H1 (cell line): ENCODE data around the gene PRKCZ. TPM values are rescaled to one million over a fixed set of nuclear protein-coding genes. Genes with fewer than 3 reads are reported as not detected.
A peak's percentile ranks its signal among the peaks of the same experiment; 100 is the strongest.

Source experiments
- GABPA ChIP-seq: IDR thresholded peaks from 2 replicates; pipeline ENCODE4 v1.6.1; 2011; ENCODE audit warnings: mild to moderate bottlenecking, low read length, moderate library complexity, borderline replicate concordance; ENCODE audit not compliant: insufficient read depth
- HDAC2 ChIP-seq, 2 experiments: fragments of 300-600 bp in 1 of 2; sonication (generic) in 1 of 2; IDR thresholded peaks; 2 replicates each; pipeline ENCODE4 v1.6.1; 2011 to 2012; ENCODE audit warnings: low read depth in 2 of 2, low read length in 2 of 2, mild to moderate bottlenecking in 2 of 2, moderate library complexity in 2 of 2, borderline replicate concordance in 1 of 2, inconsistent platforms in 1 of 2
- KDM4A ChIP-seq: IDR thresholded peaks from one replicate; pipeline ENCODE4 v1.7.1; 2012; ENCODE audit warnings: low read depth, mild to moderate bottlenecking, moderate library complexity, low read length, inconsistent platforms; ENCODE audit not compliant: severe bottlenecking
- POLR2A ChIP-seq, 2 experiments: IDR thresholded peaks; 1 replicate in 1 of 2; 2 replicates in 1 of 2; pipeline ENCODE4 v1.6.1; 2011; ENCODE audit warnings: low read depth in 2 of 2, low read length in 2 of 2, mild to moderate bottlenecking in 2 of 2; ENCODE audit errors: control extremely low read depth in 1 of 2
- POLR2AphosphoS5 ChIP-seq: IDR thresholded peaks from 2 replicates; pipeline ENCODE4 v1.6.1; 2011; ENCODE audit warnings: low read depth, low read length
- RBBP5 ChIP-seq: IDR thresholded peaks from 2 replicates; pipeline ENCODE4 v1.7.1; 2012; ENCODE audit warnings: low read depth, mild to moderate bottlenecking, inconsistent platforms, low read length, moderate library complexity, borderline replicate concordance
- RFX5 ChIP-seq: IDR thresholded peaks from 2 replicates; pipeline ENCODE4 v1.6.1; 2011; ENCODE audit warnings: low read depth, low read length, improper control_type of control experiment, borderline replicate concordance
- SAP30 ChIP-seq: fragments of 300-600 bp; sonication (generic); IDR thresholded peaks from 2 replicates; pipeline ENCODE4 v1.7.1; 2012; ENCODE audit warnings: low read length, moderate library complexity, mild to moderate bottlenecking, inconsistent platforms; ENCODE audit not compliant: insufficient read depth, insufficient replicate concordance
- SIX5 ChIP-seq: IDR thresholded peaks from 2 replicates; pipeline ENCODE4 v1.6.1; 2011; ENCODE audit warnings: mild to moderate bottlenecking, low read depth, low read length
- SP2 ChIP-seq: IDR thresholded peaks from 2 replicates; pipeline ENCODE4 v1.6.1; 2012; ENCODE audit warnings: mild to moderate bottlenecking, low read length, inconsistent platforms
- TCF12 ChIP-seq: IDR thresholded peaks from 2 replicates; pipeline ENCODE4 v1.6.1; 2011; ENCODE audit warnings: low read depth, mild to moderate bottlenecking, low read length
- YY1 ChIP-seq: IDR thresholded peaks from 2 replicates; pipeline ENCODE4 v1.6.1; 2011; ENCODE audit warnings: low read depth, mild to moderate bottlenecking, low read length
- polyA plus RNA-seq, 7 experiments: library from polyadenylated mRNA; depleted of rRNA in 3 of 7; stranded (reverse) in 5 of 7; unstranded in 2 of 7; fragments of >200 nt in 5 of 7; fragments of 200-250 nt in 2 of 7; gene quantifications; 1 replicate in 5 of 7; 2 replicates in 1 of 7; 4 replicates in 1 of 7; pipeline versions ENCODE4 v1.2.1 to v1.2.3, GENCODE V29; 2011 to 2013; ENCODE audit warnings: missing spikeins in 2 of 7, mixed read lengths in 2 of 7
- total RNA-seq: library from RNA; stranded (reverse); fragmentation: NEBNext Ultra II Directional; extraction: Animal tissue kit (Norgen Biotek cat#: 25700); gene quantifications from 2 replicates; pipeline ENCODE4 v1.2.1, GENCODE V29; 2021

The PRKCZ gene
- total and polyA plus RNA-seq, 2 of the 8 experiments (the other 6 are each of a cell fraction or from before 2014, with no cell fraction given): 37.4 to 45.1 TPM

DNA sequence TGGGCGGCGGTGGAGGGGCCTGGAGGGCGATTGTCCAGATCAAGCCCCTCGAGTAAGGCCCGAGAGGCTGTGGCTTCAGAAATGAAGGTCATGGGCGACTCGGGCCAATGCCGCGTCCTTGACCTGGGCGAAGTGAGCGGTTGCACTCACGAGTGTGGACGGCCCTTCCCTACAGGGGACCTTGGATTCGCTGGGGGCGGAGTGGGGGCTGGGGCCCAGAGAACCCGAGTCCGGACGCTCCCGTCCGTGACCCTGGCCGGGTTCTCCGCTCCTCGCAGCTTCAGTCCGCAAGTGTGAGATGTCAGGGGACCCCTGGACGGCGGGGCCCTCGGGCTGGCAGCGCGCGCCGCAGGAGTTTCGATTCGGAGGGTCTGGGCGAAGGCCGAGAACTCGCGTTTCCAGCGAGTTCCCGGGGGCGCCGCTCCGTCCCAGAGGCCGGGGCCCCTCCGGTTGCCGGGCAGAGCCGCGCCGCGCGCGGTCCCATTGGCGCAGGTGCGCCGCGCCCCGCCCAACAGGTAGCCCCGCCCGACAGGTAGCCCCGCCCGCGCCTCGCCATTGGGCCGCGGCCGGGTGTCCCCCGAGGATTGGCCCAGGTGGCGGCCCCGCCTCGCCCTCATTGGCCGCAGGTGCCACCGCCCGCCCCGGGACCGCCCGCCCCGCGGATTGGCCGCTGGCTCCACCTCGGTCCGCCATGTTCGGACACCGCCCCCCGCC is at the start of gene PRKCZ (continued):
- TF ChIP-seq TCF12 (0 out of 2 replicates have a peak, but pooled peaks have one; percentile 1), SAP30 (no peak), SIX5 (no peak), SP2 (peak; percentile 40; the same call in 1 of the 2 replicates), YY1 (peak; percentile 11; the same call in 1 of the 2 replicates), POLR2A (IDR thresholded peaks at IDR 0.05; ENCODE audit: control extremely low read depth in 1 of 2, low read depth in 2 of 2, low read length in 2 of 2) (peak in 1 of 2 experiments; percentile 66; a peak in 1 of 3 replicates), RBBP5 (peak; percentile 50; the same call in 1 of the 2 replicates), POLR2AphosphoS5 (no peak), RFX5 (peak; percentile 84), GABPA (no peak), KDM4A (peak; percentile 76), HDAC2 (IDR thresholded peaks at IDR 0.05; ENCODE audit: borderline replicate concordance in 1 of 2, low read depth in 2 of 2, low read length in 2 of 2) (0 out of 4 replicates have a peak, but pooled peaks of 1 of the 2 experiments have one; percentile 5)
